HG02884 (cell line): ENCODE data around the gene FBXO48.

Experiments
- ATAC-seq: cut with Tn5 transposase; IDR thresholded peaks from one replicate; pipeline ENCODE4 v1.9.1; 2021; ENCODE audit warnings: mild to moderate bottlenecking, moderate library complexity; ENCODE audit not compliant: unreplicated experiment

The FBXO48 gene

DNA sequence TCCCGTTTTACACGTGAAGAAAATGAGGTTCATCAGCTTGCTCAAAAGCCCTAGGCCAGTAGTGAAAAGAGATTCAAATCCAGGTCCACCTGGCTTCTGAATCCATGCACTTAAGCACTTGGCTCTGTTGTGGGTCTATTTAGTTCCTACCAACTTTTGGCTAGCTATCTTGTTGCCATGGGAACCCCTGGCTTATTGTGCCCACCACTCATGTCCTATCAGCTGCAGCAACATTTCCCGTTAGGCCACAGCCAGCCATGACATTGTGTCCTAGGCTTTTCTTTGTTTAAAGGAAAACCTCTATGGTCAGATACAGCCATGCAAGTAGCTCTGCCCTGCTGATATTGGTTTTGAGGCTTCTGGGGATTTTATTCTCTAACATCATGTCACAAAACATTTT lies 52.2 kb downstream of the FBXO48 start:
- no peak for ATAC-seq

DNA sequence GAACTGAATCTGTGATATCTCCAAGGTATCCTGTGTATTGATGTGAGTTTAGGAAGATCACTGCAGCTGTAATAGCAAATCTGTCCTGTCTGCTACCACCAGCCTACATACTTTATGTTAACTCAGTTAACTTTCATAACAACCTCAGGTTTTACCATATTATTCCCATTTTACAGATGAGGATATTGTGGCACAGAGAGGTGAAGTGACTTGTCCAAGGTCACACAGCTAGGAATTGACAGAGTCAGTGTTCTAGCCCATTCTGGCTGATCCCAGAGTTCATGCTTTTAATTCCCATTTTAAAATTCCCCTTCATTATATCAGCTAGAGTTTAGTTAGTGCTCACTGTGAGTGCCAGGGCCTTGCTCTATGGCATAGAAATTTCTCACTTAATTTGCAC lies 52.6 kb downstream of the FBXO48 start:
- ATAC-seq: no peak

GRCh38 chr2:68413466-68413865 lies 53.6 kb downstream of the FBXO48 start:
- no peak for ATAC-seq

DNA sequence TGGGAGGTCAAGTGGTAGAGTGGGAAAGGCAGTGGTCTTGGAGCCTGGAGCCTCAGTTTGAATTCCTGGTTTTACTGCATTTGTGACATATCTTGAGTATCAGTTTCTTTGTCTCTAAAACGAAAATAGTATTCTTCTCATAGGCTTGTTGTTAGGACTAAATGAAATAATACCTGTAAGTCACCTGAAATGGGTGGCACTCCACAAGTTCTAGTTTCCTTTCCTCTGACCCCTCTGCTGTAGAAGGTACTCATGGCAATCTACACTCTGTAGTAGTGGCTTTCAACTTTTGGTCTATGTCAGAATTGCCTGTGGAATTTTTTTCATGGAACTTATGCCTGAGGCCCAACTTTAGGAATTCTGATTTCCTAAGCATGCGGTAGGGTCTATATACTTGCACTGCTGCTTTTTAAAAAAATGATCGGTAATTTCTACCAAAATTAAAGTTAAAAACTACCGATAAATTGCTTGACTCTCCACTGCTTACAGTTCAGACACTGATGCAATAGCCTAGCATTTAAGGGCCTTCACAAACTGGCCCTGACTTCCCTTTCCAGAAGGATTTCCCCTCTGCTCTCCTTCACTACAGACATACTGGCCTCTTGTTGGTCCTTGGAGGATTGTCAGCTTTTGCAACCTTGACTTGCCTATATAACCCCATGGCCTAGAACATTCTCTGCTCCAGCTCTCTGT lies 54.8 kb downstream of the FBXO48 start:
- ATAC-seq: peak; percentile 33

- ATAC-seq: peak; percentile 74
Observed at GRCh38 chr2:68411397-68412126, 55.5 kb downstream of the FBXO48 start.
